T-helper 1 cell (primary cell): Measurements from ENCODE around the gene DDAH1.
"Not testable (repeated sequence)": the region's sequence is repeated elsewhere in the genome, so short reads cannot be mapped to it uniquely, and the experiment has no call there.

Experiments used
- DNase-seq, 5 donors: peaks; one replicate each; pipeline ENCODE4 v3.0.0-alpha.2; 2012 to 2020
- total RNA-seq, 4 donors: gene quantifications; one replicate each; lab custom pipeline; 2026; lab: John Stamatoyannopoulos, UW

The DDAH1 gene
- 0 reads per million in 4 donors for total RNA-seq

DNA sequence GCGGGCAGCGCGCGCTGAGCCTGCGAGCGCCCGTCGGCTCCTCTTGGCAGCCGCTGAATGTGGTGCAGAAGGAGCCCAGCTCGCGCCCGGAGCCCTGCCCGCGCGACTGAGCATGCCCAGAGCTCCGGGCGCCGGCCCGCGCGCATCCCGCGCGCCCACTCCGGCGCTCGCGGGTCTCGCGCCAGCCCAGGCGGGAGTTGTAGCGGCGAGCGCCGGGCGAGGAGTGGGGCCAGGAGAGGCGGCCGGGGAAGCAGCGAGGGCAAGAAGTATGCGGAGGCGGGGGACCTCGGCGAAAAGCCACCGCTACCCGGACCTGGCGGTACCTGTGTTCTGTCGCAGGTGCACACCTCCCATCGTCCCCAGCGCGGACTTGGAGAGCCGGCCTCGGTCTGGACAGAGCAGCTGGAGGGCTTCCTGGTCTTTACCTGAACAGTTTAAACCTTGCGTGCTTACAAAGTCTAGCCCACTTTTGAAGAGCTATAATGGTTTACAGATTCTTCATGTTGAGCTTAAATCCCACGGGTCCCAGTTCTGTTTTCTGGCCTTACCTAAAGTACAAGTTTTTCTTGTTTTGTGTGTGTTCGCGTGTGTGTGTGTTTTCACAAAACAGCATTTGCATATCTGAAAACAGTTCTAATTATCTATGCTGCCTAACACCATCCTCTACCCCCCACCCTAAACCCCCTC is at the start of gene DDAH1:
Gene DDAH1 (minus strand): TSS at position 61 of the 687 bp plus-strand sequence. CDS start 114 bp downstream, outside the sequence.
- no peak for DNase-seq

DNA sequence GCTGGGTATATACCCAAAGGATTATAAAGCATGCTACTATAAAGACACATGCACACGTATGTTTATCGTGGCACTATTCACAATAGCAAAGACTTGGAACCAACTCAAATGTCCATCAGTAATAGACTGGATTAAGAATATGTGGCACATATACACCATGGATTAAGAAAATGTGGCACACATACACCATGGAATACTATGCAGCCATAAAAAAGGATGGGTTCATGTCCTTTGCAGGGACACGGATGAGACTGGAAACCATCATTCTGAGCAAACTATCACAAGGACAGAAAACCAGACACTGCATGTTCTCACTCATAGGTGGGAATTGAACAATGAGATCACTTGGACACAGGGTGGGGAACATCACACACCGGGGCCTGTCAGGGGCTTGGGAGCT is 49.0 kb upstream of the DDAH1 start:
- DNase-seq = not testable (repeated sequence)

GRCh38 chr1:85504417-85504816 is 39.5 kb upstream of the DDAH1 start:
- DNase-seq = no peak

DNA sequence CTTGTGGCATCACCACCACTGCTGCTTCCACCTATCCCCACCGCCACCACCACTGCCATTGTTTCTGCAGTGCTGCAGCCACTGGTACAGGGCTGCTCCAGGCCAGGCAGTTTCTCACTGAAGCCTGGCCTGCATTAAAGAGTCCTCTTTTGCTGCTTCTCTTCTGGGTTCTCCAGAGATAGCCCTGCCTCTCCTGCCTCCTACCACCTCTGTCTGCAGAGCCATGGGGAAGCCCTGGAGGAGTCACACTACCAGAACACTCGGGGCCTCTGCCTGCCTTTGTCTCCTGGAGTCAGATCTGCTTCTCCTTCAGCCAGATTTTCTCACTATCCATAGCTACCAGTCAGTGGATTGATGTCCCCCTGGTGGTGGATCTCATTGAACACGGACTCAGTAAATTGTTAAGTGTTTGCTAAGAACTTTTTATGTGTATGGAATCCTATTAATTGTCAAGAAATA is 37.7 kb upstream of the DDAH1 start:
- no peak for DNase-seq

GRCh38 chr1:85502171-85502570 is 37.2 kb upstream of the DDAH1 start:
- DNase-seq = no peak

- no peak for DNase-seq
Measured at GRCh38 chr1:85501355-85501898, 36.5 kb upstream of the DDAH1 start.

DNA sequence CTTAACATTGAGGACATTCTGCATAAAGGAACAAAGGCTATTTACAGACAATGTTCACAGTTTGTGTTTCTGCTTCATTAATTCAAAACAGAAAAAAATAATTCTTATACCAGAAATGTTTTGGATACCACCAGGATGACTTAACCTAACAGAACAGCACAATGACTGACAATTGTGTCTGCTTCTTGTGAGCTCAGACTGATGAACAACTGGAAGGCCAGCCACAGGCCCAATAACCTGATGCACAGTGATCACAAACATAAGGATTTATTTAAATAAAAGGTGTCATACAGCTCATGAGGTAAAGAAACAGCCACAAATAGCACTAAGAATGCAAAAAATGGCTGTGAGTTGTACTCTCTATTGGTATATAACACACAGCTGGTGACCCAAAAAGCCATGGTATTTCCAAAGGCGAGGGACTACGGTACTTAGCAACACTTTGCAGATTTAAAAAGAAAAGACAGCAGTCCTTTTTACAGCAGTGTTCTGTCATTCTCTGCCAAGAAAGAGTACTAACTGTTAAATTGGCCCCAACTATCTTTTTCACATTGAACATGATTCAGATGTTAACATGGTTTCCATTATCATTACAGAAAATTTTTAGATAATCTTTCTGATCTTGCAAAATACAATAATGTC is 32.1 kb upstream of the DDAH1 start:
- no peak for DNase-seq

- DNase-seq = no peak
Measured at GRCh38 chr1:85495556-85495955, 30.6 kb upstream of the DDAH1 start.

DNA sequence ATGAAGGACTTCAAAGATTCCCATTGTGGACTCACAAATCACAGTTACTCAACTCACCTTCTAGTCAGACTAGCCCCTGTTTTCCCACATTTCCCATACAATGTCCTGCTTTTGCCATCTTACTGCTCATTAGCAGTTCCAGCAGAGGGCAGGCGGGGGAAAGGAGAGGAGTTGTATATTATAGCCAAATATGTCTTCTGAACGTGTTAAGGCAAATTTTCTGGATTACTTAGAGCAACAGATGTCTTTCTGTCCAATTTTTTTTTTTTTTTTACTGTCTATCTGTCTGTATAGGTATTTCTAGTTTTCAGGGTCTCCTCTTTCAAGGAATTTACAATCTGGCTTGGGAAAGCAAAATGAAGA is 29.9 kb upstream of the DDAH1 start:
- DNase-seq = no peak

DNA sequence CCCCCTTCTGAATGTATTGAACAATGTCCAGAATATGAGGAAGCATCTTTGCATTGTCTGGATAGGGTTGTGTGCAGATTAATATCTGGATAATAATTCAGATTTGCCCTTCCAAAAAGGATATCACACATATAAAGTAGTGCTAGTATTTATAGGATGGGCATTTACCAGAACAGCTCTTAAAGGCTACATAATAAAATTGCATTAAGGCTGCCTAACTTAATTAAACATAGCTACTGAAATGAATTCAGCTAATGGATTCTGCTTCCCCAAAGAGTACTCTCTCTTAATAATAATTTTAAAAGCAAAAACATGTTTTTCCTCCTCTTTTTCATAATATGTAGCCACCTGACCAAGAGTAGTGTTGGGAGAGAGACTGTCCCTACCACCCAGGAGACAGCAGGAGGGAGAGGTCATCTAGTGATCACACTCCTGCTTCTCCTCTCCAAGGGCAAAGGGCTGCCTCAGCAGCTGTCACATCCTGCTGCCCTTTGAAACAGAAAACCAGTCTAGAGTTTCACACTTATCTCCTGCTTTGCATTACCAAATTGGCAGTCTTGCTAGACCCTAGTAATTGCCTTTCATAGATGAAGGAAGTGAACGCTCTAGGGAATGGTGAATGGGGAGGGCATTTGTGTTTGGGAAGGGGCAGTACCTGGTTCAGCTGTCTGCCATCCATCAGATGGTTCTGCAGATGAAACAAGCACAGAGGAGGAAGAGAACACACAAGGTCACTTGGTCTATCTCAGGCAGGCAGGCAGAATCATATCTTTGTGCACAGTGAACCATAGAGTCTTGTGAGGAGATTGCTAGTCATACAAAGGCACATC is 29.3 kb upstream of the DDAH1 start:
- DNase-seq = no peak

DNA sequence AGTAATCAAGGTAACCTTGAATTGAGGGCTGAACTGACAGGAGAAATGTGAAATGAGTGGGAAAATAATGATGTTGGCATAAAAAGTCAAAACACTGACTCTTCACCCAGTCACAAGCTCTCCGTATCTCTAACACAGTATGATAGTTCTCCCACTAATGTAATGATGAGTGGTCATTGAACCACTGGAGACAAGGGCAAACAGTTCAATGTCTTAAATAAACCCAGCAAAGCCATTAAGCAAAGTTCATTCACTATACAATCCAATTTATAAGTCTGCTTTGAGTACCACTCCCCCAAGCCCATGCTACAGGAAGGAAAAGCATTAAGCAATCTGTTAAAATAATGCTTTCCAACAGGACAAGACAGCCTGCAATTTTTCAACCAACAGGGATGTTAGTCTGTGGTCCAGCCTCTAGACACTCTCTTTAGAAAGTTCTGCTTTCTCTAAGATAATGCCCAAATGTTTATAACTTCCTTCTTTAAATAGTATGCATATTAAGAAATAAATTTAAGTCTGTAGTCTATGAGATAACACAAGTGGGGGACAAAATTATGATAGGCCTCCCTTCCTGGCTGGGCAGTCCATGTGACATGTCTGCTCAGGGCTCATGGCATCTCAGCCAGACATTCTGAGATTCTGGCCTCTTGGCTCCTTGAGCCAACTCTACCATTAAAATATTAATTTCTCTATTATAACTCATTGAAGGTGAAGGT is 25.5 kb upstream of the DDAH1 start:
- DNase-seq = no peak

DNA sequence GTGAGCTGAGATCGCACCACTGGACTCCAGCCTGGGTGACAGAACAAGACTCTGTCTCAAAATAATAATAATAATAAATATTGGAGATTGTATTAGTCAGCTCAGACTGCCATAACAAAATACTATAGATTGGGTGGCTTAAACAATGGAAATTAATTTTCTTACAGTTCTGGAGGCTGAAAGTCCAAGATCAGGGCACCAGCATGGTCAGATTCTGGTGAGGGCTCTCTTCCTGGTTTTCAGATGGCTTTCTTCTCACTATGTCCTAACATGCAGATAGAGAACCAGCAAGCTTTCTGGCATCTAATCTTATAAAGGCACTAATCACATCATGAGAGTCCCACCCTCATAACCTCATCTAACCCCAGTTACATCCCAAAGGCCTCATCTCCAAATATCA is 23.2 kb upstream of the DDAH1 start:
- no peak for DNase-seq

- no peak for DNase-seq
Measured at GRCh38 chr1:85485516-85485915, 20.6 kb upstream of the DDAH1 start.

DNA sequence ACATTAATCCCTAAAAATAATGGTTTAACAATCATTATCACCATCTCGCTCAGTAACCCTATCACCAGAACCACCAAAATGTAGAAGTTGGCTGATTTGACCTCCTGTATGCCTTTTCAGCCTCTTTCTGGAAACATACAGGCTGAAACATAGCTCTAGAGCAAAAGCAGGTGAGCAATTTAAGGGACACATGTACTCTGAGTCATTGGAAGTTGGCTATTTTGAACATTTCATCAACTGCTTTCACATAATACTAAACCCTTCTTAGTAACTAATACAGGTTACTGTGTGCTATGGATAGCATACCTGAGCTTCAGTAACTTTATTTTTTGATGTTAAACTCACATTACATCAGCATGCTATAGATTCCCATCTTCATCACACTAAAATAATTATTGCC is 19.8 kb upstream of the DDAH1 start:
- DNase-seq = no peak

DNA sequence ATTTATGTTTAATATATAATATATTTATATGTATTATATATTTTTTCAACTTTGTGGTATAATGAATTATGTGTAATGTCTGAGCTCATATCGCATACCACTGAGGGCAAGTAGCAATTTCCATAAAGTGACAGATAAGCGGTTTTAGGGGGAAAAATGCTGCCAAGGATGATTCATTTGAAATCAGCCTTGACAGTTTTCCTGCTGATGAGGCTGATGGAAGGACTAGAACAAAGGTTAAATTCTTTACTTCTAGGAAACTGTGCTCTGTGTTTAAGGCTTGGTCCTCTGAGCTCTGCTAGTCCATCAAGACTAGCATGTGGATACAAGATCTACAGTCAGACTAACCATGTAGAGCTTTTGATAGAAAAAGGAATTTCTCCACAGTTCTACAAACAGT is 19.3 kb upstream of the DDAH1 start:
- no peak for DNase-seq

GRCh38 chr1:85481688-85482087 is 16.7 kb upstream of the DDAH1 start:
- no peak for DNase-seq

- no peak for DNase-seq
Measured at GRCh38 chr1:85480566-85480965, 15.6 kb upstream of the DDAH1 start.

DNA sequence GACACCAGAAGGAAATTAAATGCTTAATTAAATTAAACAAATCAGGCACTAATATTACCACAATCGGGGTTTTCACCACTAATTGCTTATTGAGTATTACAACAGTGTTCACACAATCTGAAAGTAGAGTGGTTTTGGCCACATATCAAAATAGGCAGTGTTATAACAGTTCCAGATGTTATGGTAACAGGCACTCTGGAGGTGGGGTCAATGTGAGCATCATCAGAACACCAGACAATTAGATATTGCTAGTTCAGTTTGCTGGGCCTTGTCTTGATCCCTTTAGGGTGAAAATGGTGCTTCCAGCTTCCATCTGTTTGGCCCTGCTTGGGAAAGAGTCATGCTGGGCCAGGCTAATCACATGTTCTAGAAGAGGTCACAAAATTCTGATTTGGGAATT is 14.5 kb upstream of the DDAH1 start:
- DNase-seq = no peak

DNA sequence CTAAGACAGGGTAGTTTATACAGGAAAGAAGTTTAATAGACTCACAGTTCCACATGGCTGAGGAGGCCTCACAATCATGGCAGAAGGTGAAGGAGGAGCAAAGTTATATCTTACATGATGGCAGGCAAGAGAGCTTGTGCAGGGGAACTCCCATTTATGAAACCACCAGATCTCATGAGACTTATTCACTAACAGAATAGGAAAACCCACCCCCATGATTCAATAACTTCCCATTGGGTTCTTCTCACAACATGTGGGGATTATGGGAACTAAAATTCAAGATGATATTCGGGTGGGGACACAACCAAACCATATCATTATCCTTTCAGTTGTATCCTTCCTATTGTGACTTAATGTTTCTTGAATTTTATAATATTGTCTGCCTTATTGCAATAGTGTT is 13.4 kb upstream of the DDAH1 start:
- DNase-seq = no peak

DNA sequence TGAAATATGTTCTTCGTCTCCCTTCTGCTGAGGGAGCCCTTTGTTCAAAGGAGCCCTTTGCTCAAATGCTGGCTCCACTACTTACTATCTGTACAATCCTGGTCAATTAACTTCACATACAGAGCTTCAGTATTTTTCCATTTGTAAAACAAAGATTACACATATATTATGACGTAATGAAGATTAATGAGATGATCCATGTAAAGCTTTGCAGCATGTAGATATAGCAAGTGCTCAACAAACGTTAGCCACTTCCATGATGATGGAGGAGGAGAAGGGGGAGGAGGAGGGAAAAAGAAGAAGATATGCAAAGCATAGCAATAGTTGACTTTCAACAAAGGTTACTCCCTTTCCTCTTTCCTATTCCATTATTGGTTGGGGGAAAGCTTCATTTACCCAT is 10.1 kb upstream of the DDAH1 start:
- no peak for DNase-seq

GRCh38 chr1:85473390-85473789 is 8.4 kb upstream of the DDAH1 start:
- DNase-seq = no peak

DNA sequence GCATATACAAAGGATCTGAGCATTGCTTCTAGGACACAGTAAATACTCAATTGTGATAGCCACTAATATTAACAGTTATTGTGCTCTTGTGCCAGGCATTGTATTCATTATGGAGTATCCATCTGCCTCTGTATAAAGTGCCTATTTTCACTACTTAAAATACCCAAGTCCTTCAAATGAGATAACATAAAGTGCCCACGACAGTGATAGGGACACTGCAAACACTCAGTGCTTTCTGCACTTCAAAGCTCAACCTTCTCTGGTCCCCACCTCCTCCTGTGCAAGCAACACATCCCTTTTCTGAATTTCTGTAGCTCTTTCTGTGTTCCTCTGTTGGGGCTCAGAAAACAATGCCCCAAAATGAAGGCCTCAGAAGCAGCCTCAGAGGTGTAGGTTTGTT is 6.6 kb upstream of the DDAH1 start:
- DNase-seq = no peak

GRCh38 chr1:85470130-85470529 is 5.2 kb upstream of the DDAH1 start:
- DNase-seq = not testable (repeated sequence)
